Activated T-helper 17 cell treated with anti-CD3 and anti-CD28 coated beads, Interleukin-2, amount 50 U/mL, for 72 hours (primary cell): ENCODE data around the gene MGLL. TPM values are rescaled to one million over a fixed set of nuclear protein-coding genes. Genes with fewer than 3 reads are reported as not detected.

Experiments used
- ATAC-seq: fragments of 150-1000 bp; cut with Tn5 transposase; replicated peaks from 2 replicates; pipeline ENCODE4 v1.10.0; 2021; ENCODE audit warnings: mild to moderate bottlenecking, moderate library complexity
- H3K27ac Mint-ChIP-seq: one replicate; pipeline ENCODE4 v1.8.0; 2022; ENCODE audit warnings: mixed read lengths
- H3K27me3 Mint-ChIP-seq: one replicate; pipeline ENCODE4 v1.8.0; 2022; ENCODE audit warnings: mixed read lengths
- H3K36me3 Mint-ChIP-seq: one replicate; pipeline ENCODE4 v1.8.0; 2022; ENCODE audit warnings: low read depth, mild to moderate bottlenecking, mixed read lengths
- H3K4me1 Mint-ChIP-seq: one replicate; pipeline ENCODE4 v1.8.0; 2022; ENCODE audit warnings: mixed read lengths
- H3K4me3 Mint-ChIP-seq: one replicate; pipeline ENCODE4 v1.8.0; 2022; ENCODE audit warnings: mild to moderate bottlenecking, mixed read lengths
- H3K9me3 Mint-ChIP-seq: one replicate; pipeline ENCODE4 v1.8.0; 2022; ENCODE audit warnings: mixed read lengths
- total RNA-seq, 2 donors: library from RNA; stranded (reverse); gene quantifications; one replicate each; pipeline ENCODE4 v1.2.3, GENCODE V29; 2022

MGLL gene
- total RNA-seq, 2 donors from 2014 or later = 1.2 to 1.4 TPM

GRCh38 chr3:127679534-127680145 is 142.7 kb downstream of the MGLL start:
- no peak for ATAC-seq
- Mint-ChIP-seq H3K9me3 (no peaks in the 10 kb centered on the region), H3K4me3 (no peak overlapping the region), H3K27me3 (no peaks in the 10 kb centered on the region), H3K36me3 (peaks cover 7% of the 10 kb centered on the region), H3K27ac (no peak overlapping the region), H3K4me1 (peaks cover 12% of the 10 kb centered on the region)

GRCh38 chr3:127678611-127679533 is 143.4 kb downstream of the MGLL start:
- Mint-ChIP-seq H3K27me3 (no peaks in the 10 kb centered on the region), H3K4me3 (no peak overlapping the region), H3K9me3 (no peaks in the 10 kb centered on the region), H3K27ac (no peak overlapping the region), H3K4me1 (peaks cover 20% of the 10 kb centered on the region), H3K36me3 (peaks cover 7% of the 10 kb centered on the region)
- ATAC-seq = no peak

- Mint-ChIP-seq H3K27me3 (no peaks in the 10 kb centered on the region), H3K4me3 (no peak overlapping the region), H3K36me3 (peaks cover 7% of the 10 kb centered on the region), H3K27ac (no peak overlapping the region), H3K9me3 (no peaks in the 10 kb centered on the region), H3K4me1 (peaks cover 23% of the 10 kb centered on the region)
- no peak for ATAC-seq
Observed at GRCh38 chr3:127678315-127678599, 144.1 kb downstream of the MGLL start.

DNA sequence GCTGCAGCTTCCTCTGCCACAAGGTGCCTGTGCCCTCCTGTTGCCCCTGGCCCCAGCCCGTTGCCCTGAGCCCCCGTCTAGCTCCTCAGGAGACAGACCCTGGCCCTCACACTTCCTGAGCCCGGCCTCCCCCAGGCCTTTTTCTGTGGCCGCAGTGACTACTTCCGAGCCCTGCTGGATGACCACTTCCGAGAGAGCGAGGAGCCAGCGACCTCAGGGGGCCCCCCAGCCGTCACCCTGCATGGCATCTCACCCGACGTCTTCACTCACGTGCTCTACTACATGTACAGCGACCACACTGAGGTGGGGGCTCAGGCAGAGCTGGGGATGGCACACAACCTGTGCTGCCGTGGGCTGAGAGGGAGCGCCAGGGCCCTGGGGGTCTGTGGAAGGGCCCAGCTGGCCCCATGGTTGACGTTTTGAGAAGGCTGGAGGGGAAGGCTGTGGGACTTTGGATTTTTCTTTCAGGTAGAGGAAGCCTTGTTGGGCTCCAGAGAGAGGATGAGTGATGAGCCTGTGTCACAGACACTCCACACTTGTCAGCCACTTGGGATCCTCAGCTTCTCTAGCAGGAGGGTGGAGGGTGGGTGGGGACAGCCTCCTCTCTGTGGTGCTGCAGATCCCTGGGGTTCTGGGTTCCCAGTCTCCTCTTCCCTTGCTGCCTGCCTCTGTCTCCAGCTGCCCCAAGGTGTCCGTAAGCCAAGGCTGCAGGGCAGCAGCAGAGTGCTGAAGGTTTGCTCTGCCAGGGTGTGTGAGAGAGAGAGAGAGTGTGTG is 144.6 kb downstream of the MGLL start:
- peaks cover 23% of the 10 kb centered on the region for H3K4me1 Mint-ChIP-seq
- H3K36me3 Mint-ChIP-seq = peaks cover 7% of the 10 kb centered on the region
- no peaks in the 10 kb centered on the region for H3K9me3 Mint-ChIP-seq
- no peak for ATAC-seq
- H3K4me3 Mint-ChIP-seq = no peak overlapping the region
- no peaks in the 10 kb centered on the region for H3K27me3 Mint-ChIP-seq
- H3K27ac Mint-ChIP-seq = no peak overlapping the region

DNA sequence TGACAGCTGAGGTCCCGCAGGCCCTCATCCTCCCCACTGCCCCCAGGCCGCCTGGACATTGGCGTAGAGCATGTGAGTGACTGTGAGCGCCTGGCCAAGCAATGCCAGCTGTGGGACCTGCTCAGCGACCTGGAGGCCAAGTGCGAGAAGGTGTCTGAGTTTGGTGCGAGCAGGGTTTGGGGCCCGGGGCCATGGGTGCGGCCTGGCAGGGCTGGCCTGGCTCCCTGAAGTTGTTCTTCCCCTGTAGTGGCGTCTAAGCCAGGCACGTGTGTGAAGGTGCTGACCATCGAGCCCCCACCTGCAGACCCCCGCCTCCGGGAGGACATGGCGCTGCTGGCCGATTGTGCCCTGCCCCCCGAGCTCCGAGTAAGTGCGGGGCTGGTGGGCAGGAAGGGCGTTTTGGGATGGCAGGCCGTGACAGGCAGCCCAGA is 145.4 kb downstream of the MGLL start:
- H3K36me3 Mint-ChIP-seq = peaks cover 7% of the 10 kb centered on the region
- no peak for ATAC-seq
- H3K27ac Mint-ChIP-seq = no peak overlapping the region
- H3K4me3 Mint-ChIP-seq = no peak overlapping the region
- H3K4me1 Mint-ChIP-seq = peaks cover 23% of the 10 kb centered on the region
- no peaks in the 10 kb centered on the region for H3K27me3 Mint-ChIP-seq
- no peaks in the 10 kb centered on the region for H3K9me3 Mint-ChIP-seq

GRCh38 chr3:127676456-127676855 is 145.9 kb downstream of the MGLL start:
- ATAC-seq = no peak
- Mint-ChIP-seq H3K4me3 (no peak overlapping the region), H3K27me3 (no peaks in the 10 kb centered on the region), H3K9me3 (no peaks in the 10 kb centered on the region), H3K4me1 (peaks cover 23% of the 10 kb centered on the region), H3K27ac (peak overlapping the region; percentile 62), H3K36me3 (peaks cover 7% of the 10 kb centered on the region)

DNA sequence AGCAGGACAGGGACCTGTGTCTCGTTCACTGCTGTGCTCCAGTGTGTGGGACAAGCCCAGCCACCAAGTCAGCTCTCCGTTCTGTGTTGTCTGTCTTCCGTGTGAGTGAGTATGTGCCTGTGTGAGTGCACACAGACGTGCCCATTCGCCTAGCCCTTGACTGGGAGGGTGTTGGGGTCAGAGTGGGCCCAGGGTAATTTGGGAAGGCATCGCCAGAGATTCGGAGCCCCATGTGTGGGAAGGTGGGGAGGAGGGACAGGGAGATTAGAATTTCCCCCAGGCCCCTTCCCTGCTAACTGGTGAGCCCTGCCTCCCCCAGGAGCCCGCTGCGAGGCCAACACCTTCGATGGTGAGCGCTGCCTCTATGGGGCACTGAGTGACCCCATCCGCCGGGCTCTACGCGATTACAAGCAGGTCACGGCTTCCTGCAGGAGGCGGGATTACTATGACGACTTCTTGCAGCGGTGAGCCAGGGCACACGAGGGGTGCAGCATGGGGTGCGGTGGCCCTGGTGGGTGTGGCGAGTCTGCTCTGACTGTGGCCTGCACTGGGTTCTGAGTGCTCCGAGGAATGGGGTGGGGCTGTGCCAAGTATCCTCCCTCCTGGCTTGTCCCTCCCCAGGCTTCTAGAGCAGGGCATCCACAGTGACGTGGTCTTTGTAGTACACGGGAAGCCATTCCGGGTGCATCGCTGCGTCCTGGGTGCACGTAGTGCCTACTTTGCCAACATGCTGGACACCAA is 146.5 kb downstream of the MGLL start:
- Mint-ChIP-seq H3K27me3 (no peaks in the 10 kb centered on the region), H3K4me1 (peaks cover 23% of the 10 kb centered on the region), H3K27ac (peak overlapping the region; percentile 62), H3K36me3 (peaks cover 7% of the 10 kb centered on the region), H3K9me3 (no peaks in the 10 kb centered on the region), H3K4me3 (no peak overlapping the region)
- ATAC-seq = no peak

DNA sequence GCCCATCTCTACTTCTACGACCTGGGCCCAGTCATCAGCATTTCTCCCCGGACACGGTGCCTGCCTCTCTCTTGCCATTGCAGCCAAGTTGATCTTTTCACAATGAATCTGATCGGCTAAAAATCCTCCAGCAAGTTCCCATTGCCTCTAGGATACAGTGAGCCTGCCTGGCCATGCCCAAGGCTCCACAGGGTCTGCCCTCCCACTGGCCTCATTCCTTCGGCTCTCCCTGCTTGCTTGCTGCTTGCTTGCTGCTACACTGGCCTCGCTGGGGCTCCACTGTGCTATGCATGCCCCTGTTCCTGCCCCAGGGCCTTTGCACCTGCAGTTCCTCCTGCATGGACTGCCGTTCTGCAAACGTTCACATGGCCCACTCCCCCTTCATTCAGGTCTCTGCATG is 147.5 kb downstream of the MGLL start:
- Mint-ChIP-seq H3K4me3 (peak overlapping the region; percentile 89), H3K4me1 (peaks cover 23% of the 10 kb centered on the region)

DNA sequence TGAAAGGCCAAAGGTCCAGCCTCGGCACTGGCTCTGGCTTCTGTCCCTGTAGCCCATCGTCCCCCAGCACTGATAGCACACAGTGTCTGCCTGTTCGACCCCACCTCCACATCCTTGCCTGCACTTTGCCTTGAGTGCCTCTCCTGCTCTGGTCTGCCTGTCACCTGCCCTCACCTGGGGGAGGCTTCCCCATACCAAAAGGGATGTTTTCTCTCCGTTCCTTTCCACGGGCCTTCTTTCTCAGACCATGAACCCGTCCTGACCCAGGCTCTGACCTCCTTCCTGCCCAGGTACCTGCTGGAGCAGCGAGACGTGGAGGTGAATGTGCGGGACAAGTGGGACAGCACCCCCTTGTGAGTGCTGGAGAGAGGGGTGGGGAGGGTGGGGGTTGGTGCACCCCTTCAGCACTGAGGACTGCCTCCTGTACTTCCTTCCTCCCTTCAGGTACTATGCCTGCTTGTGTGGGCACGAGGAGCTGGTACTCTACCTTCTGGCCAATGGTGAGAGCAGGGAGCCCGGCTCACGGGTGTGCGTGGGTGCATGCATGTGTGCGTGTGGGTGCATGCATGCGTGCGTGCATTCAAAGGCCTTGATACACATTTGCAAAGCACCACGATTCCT is 148.1 kb downstream of the MGLL start:
- H3K27ac Mint-ChIP-seq = peak overlapping the region; percentile 75
- H3K9me3 Mint-ChIP-seq = no peaks in the 10 kb centered on the region
- H3K4me3 Mint-ChIP-seq = peak overlapping the region; percentile 89
- no peaks in the 10 kb centered on the region for H3K27me3 Mint-ChIP-seq
- ATAC-seq = no peak
- H3K36me3 Mint-ChIP-seq = peaks cover 7% of the 10 kb centered on the region
- peaks cover 23% of the 10 kb centered on the region for H3K4me1 Mint-ChIP-seq

More for the DNA sequence above, 147.5 kb downstream of the MGLL start:
- peaks cover 7% of the 10 kb centered on the region for H3K36me3 Mint-ChIP-seq
- H3K27ac Mint-ChIP-seq = peak overlapping the region; percentile 18
- no peak for ATAC-seq
- H3K27me3 Mint-ChIP-seq = no peaks in the 10 kb centered on the region
- H3K9me3 Mint-ChIP-seq = no peaks in the 10 kb centered on the region

DNA sequence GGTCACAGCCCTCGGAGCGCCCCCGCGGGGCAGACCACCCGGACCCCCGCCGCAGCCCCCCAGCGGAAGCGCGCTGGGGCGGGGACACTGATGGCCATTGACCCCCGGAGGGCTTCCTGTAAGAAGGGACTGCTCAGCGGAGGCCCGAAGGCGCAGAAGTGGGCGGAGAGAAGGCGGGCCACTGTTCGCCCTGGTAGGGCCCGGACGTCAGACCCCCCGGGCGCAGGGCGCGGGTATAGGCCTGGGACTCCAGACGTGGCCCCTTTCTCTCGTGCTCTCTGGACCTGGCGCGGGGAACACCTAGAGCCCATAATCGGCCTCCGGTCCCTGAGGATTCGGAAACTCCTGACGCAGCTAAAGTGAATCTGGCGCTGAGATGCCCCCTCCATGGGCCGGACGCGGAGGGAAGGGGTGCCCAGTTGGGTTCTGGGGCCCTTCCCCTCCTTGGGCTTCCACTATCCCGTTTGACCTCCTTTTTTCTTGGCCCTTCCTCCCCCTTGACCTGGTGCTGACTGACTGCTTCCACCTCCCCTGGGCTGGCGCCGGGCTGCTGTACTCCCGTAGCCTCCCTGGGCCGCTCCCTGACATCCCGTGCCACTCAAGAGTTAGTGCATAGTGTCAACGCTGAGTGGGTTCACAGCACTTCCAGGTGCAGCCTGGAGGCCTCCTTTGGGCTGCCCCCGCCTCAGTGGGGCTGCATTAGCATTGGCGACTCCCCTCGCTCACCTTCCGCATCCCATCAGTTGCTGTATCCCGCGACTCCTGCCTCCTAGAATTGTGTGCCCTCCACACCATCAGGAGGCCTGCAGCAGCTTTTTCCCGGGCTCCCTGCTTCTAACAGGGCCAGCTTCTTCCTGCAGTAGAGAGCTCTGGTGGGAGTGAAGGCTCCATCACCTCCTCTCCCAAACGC is 148.9 kb downstream of the MGLL start:
- no peaks in the 10 kb centered on the region for H3K9me3 Mint-ChIP-seq
- peak overlapping the region; percentile 89 for H3K4me3 Mint-ChIP-seq
- H3K4me1 Mint-ChIP-seq = peaks cover 23% of the 10 kb centered on the region
- H3K36me3 Mint-ChIP-seq = peaks cover 7% of the 10 kb centered on the region
- peak; percentile 62 for ATAC-seq
- H3K27ac Mint-ChIP-seq = peak overlapping the region; percentile 75
- H3K27me3 Mint-ChIP-seq = no peaks in the 10 kb centered on the region

GRCh38 chr3:127672429-127673190 is 149.7 kb downstream of the MGLL start, which contains the start of gene ABTB1:
ABTB1 (plus strand) TSS chr3:127672952; CDS start chr3:127673026, 74 bp downstream.
- no peaks in the 10 kb centered on the region for H3K9me3 Mint-ChIP-seq
- ATAC-seq = peak; percentile 94
- peak within 1 kb of the TSS; percentile 89 for H3K4me3 Mint-ChIP-seq
- H3K27me3 Mint-ChIP-seq = no peaks in the 10 kb centered on the region
- H3K36me3 Mint-ChIP-seq = peaks cover 3% of the 10 kb centered on the region
- peaks cover 23% of the 10 kb centered on the region for H3K4me1 Mint-ChIP-seq
- H3K27ac Mint-ChIP-seq = peak within 1 kb of the TSS; percentile 97
